ENCODE measurements around the gene DNMBP. TPM values are rescaled to one million over a fixed set of nuclear protein-coding genes. Genes with fewer than 3 reads are reported as not detected.

DNMBP gene
- total RNA-seq, 1 donor, result 62.4 TPM

DNA sequence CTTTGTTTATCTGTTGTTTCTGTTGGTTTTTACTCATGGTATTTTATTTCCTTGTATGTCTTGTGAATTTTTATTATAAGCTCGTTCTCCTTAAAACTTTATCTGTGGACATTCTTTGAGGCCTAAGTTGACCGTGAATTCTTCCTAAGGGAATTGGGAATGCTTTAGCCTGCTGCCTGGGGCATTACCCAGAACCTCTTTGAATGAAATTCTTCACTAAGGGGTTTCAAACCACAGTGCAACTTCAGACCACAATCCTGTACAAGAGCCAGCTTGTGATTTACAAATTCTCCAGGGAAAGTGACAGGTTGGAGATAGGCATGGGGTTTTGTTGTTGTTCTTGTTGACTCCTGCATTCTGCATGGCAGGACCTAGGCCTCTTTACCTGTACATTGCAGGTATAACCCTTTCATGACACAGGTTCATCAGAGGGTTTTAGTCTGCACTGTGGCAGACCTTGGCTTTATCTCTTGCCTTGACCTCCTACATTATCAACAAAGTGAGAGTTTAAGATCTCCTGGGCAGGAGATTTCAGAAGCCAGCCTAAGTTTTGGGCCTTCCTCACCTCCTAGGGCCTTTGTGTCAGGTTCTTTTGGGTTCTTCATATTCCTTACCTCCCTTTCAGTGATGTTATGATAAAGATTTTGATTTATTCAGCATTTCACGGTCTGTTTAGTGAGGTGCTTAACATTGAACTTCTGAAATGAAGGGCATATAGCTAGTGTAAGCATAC lies 157.1 kb downstream of the DNMBP start:
- DNase-seq (ENCODE audit: low read depth), result no peak
- no peak overlapping the region for H3K4me3 ChIP-seq (ENCODE audit: low read depth, low read length)
- TF ChIP-seq, protein P1, sequence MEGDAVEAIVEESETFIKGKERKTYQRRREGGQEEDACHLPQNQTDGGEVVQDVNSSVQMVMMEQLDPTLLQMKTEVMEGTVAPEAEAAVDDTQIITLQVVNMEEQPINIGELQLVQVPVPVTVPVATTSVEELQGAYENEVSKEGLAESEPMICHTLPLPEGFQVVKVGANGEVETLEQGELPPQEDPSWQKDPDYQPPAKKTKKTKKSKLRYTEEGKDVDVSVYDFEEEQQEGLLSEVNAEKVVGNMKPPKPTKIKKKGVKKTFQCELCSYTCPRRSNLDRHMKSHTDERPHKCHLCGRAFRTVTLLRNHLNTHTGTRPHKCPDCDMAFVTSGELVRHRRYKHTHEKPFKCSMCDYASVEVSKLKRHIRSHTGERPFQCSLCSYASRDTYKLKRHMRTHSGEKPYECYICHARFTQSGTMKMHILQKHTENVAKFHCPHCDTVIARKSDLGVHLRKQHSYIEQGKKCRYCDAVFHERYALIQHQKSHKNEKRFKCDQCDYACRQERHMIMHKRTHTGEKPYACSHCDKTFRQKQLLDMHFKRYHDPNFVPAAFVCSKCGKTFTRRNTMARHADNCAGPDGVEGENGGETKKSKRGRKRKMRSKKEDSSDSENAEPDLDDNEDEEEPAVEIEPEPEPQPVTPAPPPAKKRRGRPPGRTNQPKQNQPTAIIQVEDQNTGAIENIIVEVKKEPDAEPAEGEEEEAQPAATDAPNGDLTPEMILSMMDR (IDR thresholded peaks at IDR 0.05; ENCODE audit: insufficient read depth, low read length), result no peak

DNA sequence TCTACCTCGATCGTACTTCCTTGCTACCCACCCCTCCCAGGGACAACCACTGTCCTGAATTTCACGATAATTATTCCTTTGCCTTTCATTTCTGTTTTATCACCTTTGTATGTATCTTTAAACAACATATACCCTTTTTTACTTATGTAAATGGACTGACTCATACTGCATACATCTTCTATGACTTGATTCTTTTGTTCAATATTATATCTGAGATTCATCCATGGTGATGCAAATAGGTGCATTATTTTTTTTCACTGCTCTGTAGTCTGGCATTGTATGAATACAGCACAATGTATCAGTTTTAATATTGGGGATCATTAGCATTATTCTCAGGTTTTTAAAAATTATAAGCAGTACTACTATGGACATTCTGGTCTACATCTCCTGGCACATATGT lies 157.9 kb downstream of the DNMBP start:
- H3K4me3 ChIP-seq (ENCODE audit: low read depth, low read length), result no peak overlapping the region
- TF ChIP-seq, protein P1 (IDR thresholded peaks at IDR 0.05; ENCODE audit: insufficient read depth, low read length), result no peak
- DNase-seq (ENCODE audit: low read depth), result no peak

DNA sequence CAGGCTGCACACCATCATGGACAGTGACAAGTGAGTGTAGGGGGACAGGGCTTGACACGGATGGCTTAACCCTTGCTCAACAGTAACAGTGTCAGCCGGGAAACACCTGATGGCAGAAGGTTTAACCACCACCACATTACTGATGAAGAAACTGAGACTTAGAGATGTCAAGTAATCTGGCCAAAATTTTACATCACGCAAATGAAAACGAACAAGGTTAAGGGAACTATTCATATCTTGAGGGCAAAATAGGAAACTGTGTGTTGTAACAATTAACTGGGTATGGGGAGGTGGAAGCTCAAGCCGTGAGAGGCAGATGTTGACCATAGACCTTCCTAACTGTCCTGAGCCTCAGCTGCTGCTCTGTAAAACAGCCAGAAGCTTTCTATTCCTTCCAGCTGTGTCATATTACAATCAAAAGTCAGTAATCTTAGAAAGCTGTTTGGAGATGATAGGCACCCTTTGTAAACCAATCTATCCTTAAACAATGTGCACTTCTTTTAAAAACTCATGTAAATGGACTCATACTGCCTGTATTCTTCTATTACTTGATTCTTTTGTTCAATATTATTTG lies 158.9 kb downstream of the DNMBP start:
- DNase-seq (ENCODE audit: low read depth), result no peak
- TF ChIP-seq, protein P1 (IDR thresholded peaks at IDR 0.05; ENCODE audit: insufficient read depth, low read length), result no peak
- H3K4me3 ChIP-seq (ENCODE audit: low read depth, low read length), result no peak overlapping the region

DNA sequence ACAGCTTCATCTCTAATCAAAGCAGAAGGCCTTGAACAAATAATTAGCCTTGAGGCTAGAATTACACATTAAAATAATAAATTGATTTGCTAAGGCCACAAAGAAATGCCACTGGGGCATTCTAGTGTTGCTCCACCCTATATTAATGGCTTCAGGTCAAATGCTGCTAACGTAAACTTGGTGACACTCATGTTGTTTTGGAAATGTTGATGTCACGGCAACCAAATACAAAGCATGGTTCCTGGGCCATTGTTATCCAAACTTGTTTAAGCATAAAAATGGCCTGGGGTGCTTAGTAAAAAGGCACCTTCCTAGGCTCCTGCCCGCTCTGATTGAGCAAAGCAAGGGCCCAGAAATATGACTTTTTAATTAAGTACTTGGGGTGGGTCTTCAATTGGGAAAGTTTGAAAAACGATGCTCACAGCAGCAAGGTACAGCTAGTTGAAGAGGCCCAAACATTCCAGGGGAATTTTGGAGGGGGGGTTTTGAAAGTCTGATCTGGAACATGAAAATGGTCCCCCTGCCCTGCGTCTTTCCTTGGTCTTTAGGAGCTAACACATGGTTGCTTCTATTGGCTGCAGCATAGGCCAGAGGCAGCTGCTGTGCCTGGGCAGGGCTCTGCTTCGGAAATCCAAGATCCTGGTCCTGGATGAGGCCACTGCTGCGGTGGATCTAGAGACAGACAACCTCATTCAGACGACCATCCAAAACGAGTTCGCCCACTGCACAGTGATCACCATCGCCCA lies 159.6 kb downstream of the DNMBP start:
- TF ChIP-seq, protein P1 (IDR thresholded peaks at IDR 0.05; ENCODE audit: insufficient read depth, low read length), result no peak

DNA sequence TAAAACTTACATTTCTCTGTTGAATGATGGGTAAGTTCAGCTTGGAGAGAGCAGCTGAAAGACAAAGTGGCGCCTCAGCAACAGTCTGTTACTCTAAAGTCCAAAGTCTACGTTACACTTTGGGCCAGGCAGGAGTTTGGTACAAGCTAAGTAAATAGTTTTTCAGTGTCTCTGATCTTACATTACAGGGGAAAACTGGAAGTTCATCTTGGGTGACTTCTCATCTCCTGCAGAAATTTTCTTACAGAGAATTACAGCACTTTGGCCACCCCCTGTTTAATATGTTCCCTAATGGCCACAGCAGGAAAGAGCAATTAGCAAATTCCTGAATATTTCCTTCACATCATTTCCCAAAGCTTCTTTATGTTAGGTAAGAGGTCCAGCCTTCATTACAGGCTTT lies 160.2 kb downstream of the DNMBP start:
- no peak for DNase-seq (ENCODE audit: low read depth)
- TF ChIP-seq, protein P1 (IDR thresholded peaks at IDR 0.05; ENCODE audit: insufficient read depth, low read length), result no peak
- no peak overlapping the region for H3K4me3 ChIP-seq (ENCODE audit: low read depth, low read length)

More for the DNA sequence above, 159.6 kb downstream of the DNMBP start:
- DNase-seq (ENCODE audit: low read depth), result no peak
- H3K4me3 ChIP-seq (ENCODE audit: low read depth, low read length), result no peak overlapping the region

DNA sequence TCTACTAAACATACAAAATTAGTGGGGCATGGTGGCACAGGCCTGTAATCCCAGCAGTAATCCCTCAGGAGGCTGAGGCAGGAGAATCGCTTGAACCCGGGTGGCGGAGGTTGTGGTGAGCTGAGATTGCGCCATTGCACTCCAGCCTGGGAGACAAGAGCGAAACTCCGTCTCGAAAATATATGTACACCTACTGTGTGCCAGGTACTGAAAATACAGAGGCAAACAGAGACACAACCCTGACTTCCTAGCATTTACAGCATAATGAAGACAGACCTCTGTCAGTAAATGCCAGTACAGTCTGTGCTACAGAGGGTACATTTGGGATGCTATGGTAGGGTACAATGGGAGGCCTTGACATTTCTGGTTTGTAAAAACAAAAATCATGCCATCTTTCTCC lies 160.7 kb downstream of the DNMBP start:
- TF ChIP-seq, protein P1 (IDR thresholded peaks at IDR 0.05; ENCODE audit: insufficient read depth, low read length), result no peak
- no peak overlapping the region for H3K4me3 ChIP-seq (ENCODE audit: low read depth, low read length)
- no peak for DNase-seq (ENCODE audit: low read depth)
